ENCODE data around the gene LMX1A.

The LMX1A gene

DNA sequence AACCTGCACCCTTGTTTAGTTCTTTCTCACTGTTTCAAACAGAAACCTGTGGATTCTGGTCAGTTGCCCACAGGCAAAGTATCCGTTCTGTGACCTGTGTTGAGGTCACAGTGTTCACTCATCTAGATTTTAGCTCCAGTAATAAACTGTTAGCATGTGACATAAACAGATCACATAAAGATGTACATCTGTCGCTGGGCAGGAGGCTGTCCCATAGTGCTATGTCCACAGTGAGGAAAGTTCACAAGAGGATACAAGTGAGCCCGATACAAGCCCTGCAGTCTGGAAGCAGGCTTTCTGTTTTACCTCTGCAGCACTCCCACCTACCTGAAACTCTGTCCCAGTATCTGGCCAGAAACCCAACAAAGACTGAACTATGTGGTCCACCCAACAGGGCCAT lies 28.4 kb downstream of the LMX1A start:
- no peak overlapping the region for H3K9ac ChIP-seq (ENCODE audit: low read depth, low read length, poor library complexity, severe bottlenecking)
- TF ChIP-seq EZH2phosphoT487 (IDR thresholded peaks at IDR 0.05; ENCODE audit: borderline replicate concordance) = no peak
- TF ChIP-seq, protein P1, sequence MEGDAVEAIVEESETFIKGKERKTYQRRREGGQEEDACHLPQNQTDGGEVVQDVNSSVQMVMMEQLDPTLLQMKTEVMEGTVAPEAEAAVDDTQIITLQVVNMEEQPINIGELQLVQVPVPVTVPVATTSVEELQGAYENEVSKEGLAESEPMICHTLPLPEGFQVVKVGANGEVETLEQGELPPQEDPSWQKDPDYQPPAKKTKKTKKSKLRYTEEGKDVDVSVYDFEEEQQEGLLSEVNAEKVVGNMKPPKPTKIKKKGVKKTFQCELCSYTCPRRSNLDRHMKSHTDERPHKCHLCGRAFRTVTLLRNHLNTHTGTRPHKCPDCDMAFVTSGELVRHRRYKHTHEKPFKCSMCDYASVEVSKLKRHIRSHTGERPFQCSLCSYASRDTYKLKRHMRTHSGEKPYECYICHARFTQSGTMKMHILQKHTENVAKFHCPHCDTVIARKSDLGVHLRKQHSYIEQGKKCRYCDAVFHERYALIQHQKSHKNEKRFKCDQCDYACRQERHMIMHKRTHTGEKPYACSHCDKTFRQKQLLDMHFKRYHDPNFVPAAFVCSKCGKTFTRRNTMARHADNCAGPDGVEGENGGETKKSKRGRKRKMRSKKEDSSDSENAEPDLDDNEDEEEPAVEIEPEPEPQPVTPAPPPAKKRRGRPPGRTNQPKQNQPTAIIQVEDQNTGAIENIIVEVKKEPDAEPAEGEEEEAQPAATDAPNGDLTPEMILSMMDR (conservative IDR thresholded peaks at IDR 0.05; ENCODE audit: low read length) = no peak
- H3K4me3 ChIP-seq (ENCODE audit: low read length, poor library complexity, severe bottlenecking) = no peak overlapping the region
- H3K79me2 ChIP-seq (ENCODE audit: insufficient read depth, low read length) = no peaks in the 10 kb centered on the region
- H2AFZ ChIP-seq (ENCODE audit: low read length) = no peak overlapping the region
- H3F3A ChIP-seq (ENCODE audit: low read depth) = no peaks in the 10 kb centered on the region
- H3K4me2 ChIP-seq (ENCODE audit: low read depth, low read length, poor library complexity, severe bottlenecking) = no peak overlapping the region
- no peaks in the 10 kb centered on the region for H3K36me3 ChIP-seq (ENCODE audit: insufficient read depth, low read length)
- no peaks in the 10 kb centered on the region for H3K4me1 ChIP-seq (ENCODE audit: insufficient read depth, low read length, poor library complexity, severe bottlenecking)
- no peaks in the 10 kb centered on the region for H3K9me2 ChIP-seq (replicated peaks; ENCODE audit: low read depth, low read length)
- no peaks in the 10 kb centered on the region for H3K27me3 ChIP-seq (ENCODE audit: insufficient read depth, low read length, poor library complexity, severe bottlenecking)
- H3K9me3 ChIP-seq (ENCODE audit: insufficient read depth, low read depth, low read length) = no peaks in the 10 kb centered on the region
- H4K20me1 ChIP-seq (ENCODE audit: insufficient read depth, low read length, poor library complexity, severe bottlenecking) = no peaks in the 10 kb centered on the region

DNA sequence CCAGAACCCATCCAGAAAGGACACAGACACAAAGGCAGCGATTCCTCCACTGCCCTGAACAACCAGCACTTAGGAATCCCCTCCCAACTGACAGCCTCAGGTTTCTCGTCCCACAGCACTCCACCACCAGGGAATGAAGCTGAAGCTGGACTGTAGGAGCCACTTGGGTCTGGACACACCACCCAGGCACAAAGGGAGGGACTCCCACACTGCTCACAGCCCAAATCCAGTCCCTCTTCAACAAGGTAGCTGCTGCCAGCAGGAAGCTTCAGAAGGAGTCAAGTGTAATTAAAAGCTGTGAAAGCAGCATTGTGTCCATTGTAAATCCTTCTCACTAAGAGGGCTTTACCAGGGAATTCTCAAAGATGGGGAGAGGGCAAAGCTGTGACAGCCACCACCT lies 29.0 kb downstream of the LMX1A start:
- no peaks in the 10 kb centered on the region for H3K27me3 ChIP-seq (ENCODE audit: insufficient read depth, low read length, poor library complexity, severe bottlenecking)
- no peak overlapping the region for H3K4me3 ChIP-seq (ENCODE audit: low read length, poor library complexity, severe bottlenecking)
- H4K20me1 ChIP-seq (ENCODE audit: insufficient read depth, low read length, poor library complexity, severe bottlenecking) = no peaks in the 10 kb centered on the region
- no peak overlapping the region for H2AFZ ChIP-seq (ENCODE audit: low read length)
- no peak overlapping the region for H3K4me2 ChIP-seq (ENCODE audit: low read depth, low read length, poor library complexity, severe bottlenecking)
- no peak overlapping the region for H3K9ac ChIP-seq (ENCODE audit: low read depth, low read length, poor library complexity, severe bottlenecking)
- no peak for TF ChIP-seq EZH2phosphoT487 (IDR thresholded peaks at IDR 0.05; ENCODE audit: borderline replicate concordance)
- TF ChIP-seq, protein P1 (conservative IDR thresholded peaks at IDR 0.05; ENCODE audit: low read length) = no peak
- H3K9me3 ChIP-seq (ENCODE audit: insufficient read depth, low read depth, low read length) = no peaks in the 10 kb centered on the region
- H3K36me3 ChIP-seq (ENCODE audit: insufficient read depth, low read length) = no peaks in the 10 kb centered on the region
- no peaks in the 10 kb centered on the region for H3K79me2 ChIP-seq (ENCODE audit: insufficient read depth, low read length)
- no peaks in the 10 kb centered on the region for H3K4me1 ChIP-seq (ENCODE audit: insufficient read depth, low read length, poor library complexity, severe bottlenecking)
- no peaks in the 10 kb centered on the region for H3F3A ChIP-seq (ENCODE audit: low read depth)
- H3K9me2 ChIP-seq (replicated peaks; ENCODE audit: low read depth, low read length) = no peaks in the 10 kb centered on the region

DNA sequence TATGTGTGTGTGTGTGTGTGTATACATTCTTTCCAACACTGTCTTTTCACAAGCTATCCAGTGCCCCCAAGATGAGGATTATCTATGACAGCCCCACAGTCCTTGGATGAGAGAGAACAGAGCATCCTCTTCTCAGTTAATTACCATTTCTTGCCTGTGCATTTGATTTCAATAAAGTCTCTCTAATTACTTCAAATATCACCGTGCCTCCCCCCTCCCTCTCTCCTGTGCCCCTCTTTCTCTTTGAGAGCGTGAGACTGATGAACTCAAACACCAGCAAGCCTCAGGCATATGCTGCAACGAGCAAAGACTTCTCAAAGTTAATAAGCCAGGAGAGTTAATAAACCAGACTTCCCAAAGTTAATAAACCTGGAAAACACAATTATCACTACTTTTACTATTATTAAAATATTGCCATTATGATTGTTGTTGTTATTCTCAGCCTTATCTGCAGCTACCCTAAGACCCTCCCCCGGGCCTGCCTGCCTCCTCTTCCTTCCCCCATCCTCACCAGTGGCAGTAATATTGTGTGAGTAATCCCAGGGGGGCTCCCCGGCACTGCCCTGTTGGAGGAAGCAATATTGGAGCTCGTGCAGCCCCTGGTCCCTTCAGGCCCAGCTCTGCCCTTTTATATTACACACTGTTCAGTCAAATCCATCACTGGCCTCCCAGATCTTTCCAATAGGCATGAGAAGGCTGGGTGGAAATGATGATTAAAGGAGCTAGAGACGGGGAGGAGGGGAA lies 30.9 kb downstream of the LMX1A start:
- no peaks in the 10 kb centered on the region for H3K4me1 ChIP-seq (ENCODE audit: insufficient read depth, low read length, poor library complexity, severe bottlenecking)
- H3K9me3 ChIP-seq (ENCODE audit: insufficient read depth, low read depth, low read length) = no peaks in the 10 kb centered on the region
- H3K36me3 ChIP-seq (ENCODE audit: insufficient read depth, low read length) = no peaks in the 10 kb centered on the region
- no peak for TF ChIP-seq EZH2phosphoT487 (IDR thresholded peaks at IDR 0.05; ENCODE audit: borderline replicate concordance)
- TF ChIP-seq, protein P1 (conservative IDR thresholded peaks at IDR 0.05; ENCODE audit: low read length) = no peak
- H4K20me1 ChIP-seq (ENCODE audit: insufficient read depth, low read length, poor library complexity, severe bottlenecking) = no peaks in the 10 kb centered on the region
- H3K79me2 ChIP-seq (ENCODE audit: insufficient read depth, low read length) = no peaks in the 10 kb centered on the region
- no peak overlapping the region for H2AFZ ChIP-seq (ENCODE audit: low read length)
- no peak overlapping the region for H3K4me2 ChIP-seq (ENCODE audit: low read depth, low read length, poor library complexity, severe bottlenecking)
- H3K9ac ChIP-seq (ENCODE audit: low read depth, low read length, poor library complexity, severe bottlenecking) = no peak overlapping the region
- no peak overlapping the region for H3K4me3 ChIP-seq (ENCODE audit: low read length, poor library complexity, severe bottlenecking)
- H3F3A ChIP-seq (ENCODE audit: low read depth) = no peaks in the 10 kb centered on the region
- no peaks in the 10 kb centered on the region for H3K27me3 ChIP-seq (ENCODE audit: insufficient read depth, low read length, poor library complexity, severe bottlenecking)
- no peaks in the 10 kb centered on the region for H3K9me2 ChIP-seq (replicated peaks; ENCODE audit: low read depth, low read length)
